GM12878 (cell line): ENCODE data around the gene NPLOC4. TPM values are rescaled to one million over a fixed set of nuclear protein-coding genes. Genes with fewer than 3 reads are reported as not detected.

Source experiments
- ATAC-seq: fragments of 200-7000 bp; cut with Tn5 transposase; 3 replicates; pipeline ENCODE4 v1.9.1; 2020; ENCODE audit warnings: mild to moderate bottlenecking, moderate library complexity
- BruUV-seq: library from RNA; stranded (reverse); fragments of 400-500 nt; replicated peaks from 2 replicates; lab custom pipeline; 2021; lab: Mats Ljungman, UMichigan
- CTCF ChIA-PET: fragments of 300-600 bp; sonication (Branson Sonifier 250); formaldehyde crosslinking; extraction: SDS; loops from one replicate; lab custom pipeline; 2021; ENCODE audit warnings: inconsistent platforms; lab: Yijun Ruan, JAX
- POLR2A ChIA-PET: fragments of 350-600 bp; formaldehyde crosslinking; extraction: SDS; loops from one replicate; lab custom pipeline; 2021; ENCODE audit warnings: inconsistent platforms; lab: Charles Lee
- RAD21 ChIA-PET: fragments of 300-600 bp; sonication (Branson Sonifier 250); formaldehyde crosslinking; loops from one replicate; lab custom pipeline; 2023; ENCODE audit warnings: antibody characterized with exemption; ENCODE audit not compliant: unreplicated experiment; lab: Charles Lee
- SMC1A ChIA-PET: fragments of 300-600 bp; sonication (Branson Sonifier 250); formaldehyde crosslinking; loops from one replicate; lab custom pipeline; 2023; ENCODE audit not compliant: unreplicated experiment, uncharacterized antibody; lab: Charles Lee
- DNase-seq: peaks from one replicate; pipeline ENCODE4 v3.0.0-alpha.2; 2011; ENCODE audit warnings: low read depth, low spot score
- FAIRE-seq: peaks from 3 replicates; lab custom pipeline; 2011; peaks lifted over from hg19 to GRCh38; lab: Jason Lieb, UNC
- H2AFZ ChIP-seq: 2 replicates; pipeline ENCODE4 v1.6.0; 2011; ENCODE audit warnings: low read depth, low read length, control low read depth; ENCODE audit not compliant: control insufficient read depth
- H3K27ac ChIP-seq: 2 replicates; pipeline ENCODE4 v1.5.1; 2011; ENCODE audit warnings: control low read depth; ENCODE audit not compliant: control insufficient read depth, insufficient read depth
- H3K27me3 ChIP-seq, 2 experiments: replicated peaks in 1 of 2; 2 replicates each; pipeline versions ENCODE4 v1.6.0 to v1.6.1; 2011; ENCODE audit warnings: low read length in 1 of 2; ENCODE audit not compliant: control insufficient read depth in 2 of 2, insufficient read depth in 2 of 2
- H3K36me3 ChIP-seq, 2 experiments: 2 replicates each; pipeline ENCODE4 v1.5.1; 2011; ENCODE audit warnings: low read length in 1 of 2; ENCODE audit not compliant: control insufficient read depth in 2 of 2, insufficient read depth in 2 of 2
- H3K4me1 ChIP-seq: 2 replicates; pipeline ENCODE4 v1.6.1; 2011; ENCODE audit warnings: mild to moderate bottlenecking, low read length, moderate library complexity, mixed read lengths; ENCODE audit not compliant: control insufficient read depth, insufficient read depth
- H3K4me2 ChIP-seq: 2 replicates; pipeline ENCODE4 v1.6.0; 2011; ENCODE audit warnings: control low read depth; ENCODE audit not compliant: control insufficient read depth, insufficient read depth
- H3K4me3 ChIP-seq: fragments of 200-600 bp; sonication (generic); 2 replicates; pipeline ENCODE4 v1.5.1; 2016
- H3K79me2 ChIP-seq: 2 replicates; pipeline ENCODE4 v1.6.0; 2011; ENCODE audit warnings: low read length; ENCODE audit not compliant: control insufficient read depth, insufficient read depth
- H3K9ac ChIP-seq: 2 replicates; pipeline ENCODE4 v1.8.0; 2011; ENCODE audit warnings: low read length, control low read depth, mixed read lengths; ENCODE audit not compliant: control insufficient read depth, insufficient read depth
- H3K9me3 ChIP-seq: replicated peaks from 3 replicates; pipeline ENCODE4 v1.5.1; 2011; ENCODE audit warnings: mild to moderate bottlenecking, low read length; ENCODE audit not compliant: control insufficient read depth, insufficient read depth
- H4K20me1 ChIP-seq: 2 replicates; pipeline ENCODE4 v1.6.0; 2011; ENCODE audit not compliant: control insufficient read depth, insufficient read depth
- ATF2 ChIP-seq: IDR thresholded peaks from 2 replicates; pipeline ENCODE4 v1.6.1; 2012; ENCODE audit warnings: low read length, inconsistent platforms
- DPF2 ChIP-seq: fragments of 450-650 bp; IDR thresholded peaks from 2 replicates; pipeline ENCODE4 v1.6.1; 2017; ENCODE audit warnings: mild to moderate bottlenecking
- HDAC6 ChIP-seq: fragments of 200-600 bp; sonication (generic); IDR thresholded peaks from one replicate; pipeline ENCODE4 v1.8.0; 2017; ENCODE audit warnings: antibody characterized with exemption; ENCODE audit not compliant: unreplicated experiment
- KDM1A ChIP-seq: fragments of 200-600 bp; sonication (generic); IDR thresholded peaks from 2 replicates; pipeline ENCODE4 v1.6.1; 2016; ENCODE audit warnings: borderline replicate concordance
- MTA2 ChIP-seq: fragments of 450-650 bp; IDR thresholded peaks from 2 replicates; pipeline ENCODE4 v1.6.1; 2016; ENCODE audit warnings: low read depth, mild to moderate bottlenecking, moderate library complexity
- NFYB ChIP-seq: IDR thresholded peaks from 2 replicates; pipeline ENCODE4 v1.6.1; 2011; ENCODE audit warnings: low read depth, mild to moderate bottlenecking, low read length, improper control_type of control experiment, moderate library complexity; ENCODE audit not compliant: insufficient read depth
- NR2C2 ChIP-seq: IDR thresholded peaks from 2 replicates; pipeline ENCODE4 v1.6.1; 2011; ENCODE audit warnings: borderline replicate concordance, low read depth; ENCODE audit not compliant: control insufficient read depth, insufficient read length
- POLR2AphosphoS2 ChIP-seq: IDR thresholded peaks from 2 replicates; pipeline ENCODE4 v1.6.1; 2011; ENCODE audit warnings: low read depth, mild to moderate bottlenecking, low read length, improper control_type of control experiment, moderate library complexity
- RAD21 ChIP-seq: IDR thresholded peaks from 2 replicates; pipeline ENCODE4 v1.6.1; 2011; ENCODE audit warnings: mild to moderate bottlenecking, low read depth, low read length, moderate library complexity; ENCODE audit not compliant: insufficient read depth
- RBBP5 ChIP-seq: fragments of 200-600 bp; sonication (generic); conservative IDR thresholded peaks from 2 replicates; pipeline ENCODE4 v1.6.1; 2016
- SP1 ChIP-seq: IDR thresholded peaks from one replicate; pipeline ENCODE4 v1.6.1; 2011; ENCODE audit warnings: low read depth, low read length
- SPI1 ChIP-seq: IDR thresholded peaks from 2 replicates; pipeline ENCODE4 v1.6.1; 2011; ENCODE audit warnings: low read depth, mild to moderate bottlenecking, low read length, moderate library complexity, borderline replicate concordance; ENCODE audit not compliant: insufficient read depth
- WGBS: methylation state at CpG from one replicate; pipeline ENCODE4 v1.1.6; 2016; ENCODE audit warnings: low lambda C conversion rate; ENCODE audit not compliant: insufficient replicate concordance, insufficient coverage; ENCODE audit errors: missing lambda C conversion rate; 5-methylcytosine and 5-hydroxymethylcytosine counted together
- in situ Hi-C: fragments of 300-500 bp; cut with MboI; formaldehyde crosslinking; loops from 9 replicates; pipeline ENCODE4 v1.14.3; 2018; ENCODE audit warnings: mixed read lengths
- intact Hi-C: fragments of 100-400 bp; cut with micrococcal nuclease; formaldehyde crosslinking; loops from one replicate; pipeline ENCODE4 v1.14.2; 2022; ENCODE audit not compliant: unreplicated experiment
- polyA plus RNA-seq, 11 experiments: library from polyadenylated mRNA; depleted of rRNA in 4 of 11; unstranded in 6 of 11; stranded (reverse) in 5 of 11; fragments of >200 nt; fragmentation: Nextera tagmentation in 4 of 11; fragmentation: Illumina TruSeq in 1 of 11; extraction: Ambion mirVana in 4 of 11; extraction: Trizol in 1 of 11; gene quantifications; 1 replicate in 1 of 11; 2 replicates in 10 of 11; pipeline versions ENCODE4 v1.2.1 to v1.2.3, GENCODE V29; 2011 to 2016; ENCODE audit warnings: inconsistent platforms in 2 of 11, missing spikeins in 2 of 11, low read depth in 1 of 11
- total RNA-seq, 4 experiments: library from RNA; depleted of rRNA in 3 of 4; stranded (reverse); fragments of >200 nt in 3 of 4; fragmentation: Illumina TruSeq in 1 of 4; extraction: Trizol in 1 of 4; gene quantifications; 2 replicates each; pipeline versions ENCODE4 v1.2.1 to v1.2.3, GENCODE V29; 2013 to 2021
- TF ChIP-seq, protein P1 (sequence below): fragments of 450-650 bp; conservative IDR thresholded peaks from 2 replicates; pipeline ENCODE4 v1.6.1; 2017; ENCODE audit warnings: mild to moderate bottlenecking, moderate library complexity

The NPLOC4 gene
- total and polyA plus RNA-seq, 10 of the 15 experiments (the other 5 are each of a cell fraction or from before 2014, with no cell fraction given): 1.5 to 83.7 (median 45.8) TPM

DNA sequence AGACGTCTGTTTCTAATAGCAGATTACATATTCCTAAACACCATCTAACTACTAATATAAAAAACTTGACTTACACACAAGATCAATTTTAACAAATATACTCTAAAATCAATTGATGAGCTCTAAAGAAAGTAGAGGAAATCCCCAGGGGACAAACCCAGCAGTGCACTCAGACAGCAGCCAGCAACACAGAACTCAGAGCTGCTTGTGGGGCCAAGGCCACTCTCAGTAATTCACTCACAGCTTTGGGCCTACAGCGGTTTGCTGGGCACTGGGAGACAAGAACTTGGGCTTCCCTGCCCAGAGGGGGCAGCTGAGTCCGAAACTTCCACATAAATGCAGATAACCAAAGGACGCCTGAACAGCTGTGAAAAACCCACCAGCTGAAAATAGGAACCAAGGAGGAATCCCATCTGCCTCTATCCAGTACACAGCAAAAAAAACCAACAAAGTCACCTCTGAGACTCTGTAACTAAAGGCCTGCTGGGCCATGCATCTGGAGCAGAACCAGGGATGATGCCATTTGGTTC, 21.4 kb downstream of the NPLOC4 start:
- Histone ChIP-seq H2AFZ (no peak overlapping the region), H3K4me2 (no peak overlapping the region), H3K4me1 (no peaks in the 10 kb centered on the region), H4K20me1 (no peaks in the 10 kb centered on the region), H3K9ac (no peak overlapping the region), H3K4me3 (no peak overlapping the region), H3K27ac (no peak overlapping the region), H3K36me3 (peaks cover 6 to 16% of the 10 kb centered on the region in 2 experiments; a peak in 3 of 4 replicates), H3K9me3 (no peaks in the 10 kb centered on the region), H3K79me2 (peaks cover 3% of the 10 kb centered on the region; the same call in 1 of the 2 replicates), H3K27me3 (no peaks in the 10 kb centered on the region)
- intact Hi-C loops (no loop called here), in situ Hi-C loops (no loop called here)
- ChIA-PET POLR2A (interaction anchor here (0.6 kb wide), 3 partner anchors 17 to 303 kb away, joined by 3 to 4 read pairs (median 3); no protein-coding TSS in a partner anchor), RAD21 (no interaction called here), SMC1A (no interaction called here), CTCF (interaction anchor here (2.6 kb wide), 1 partner anchor 15 kb away, joined by 9 read pairs; no protein-coding TSS in a partner anchor)
- ATAC-seq (no peak), FAIRE-seq (no peak), DNase-seq (no peak)
- 95% methylated on average over 4 of the region's 4 CpGs for WGBS
- TF ChIP-seq HDAC6 (no peak), RBBP5 (no peak), RAD21 (no peak), NFYB (no peak), POLR2AphosphoS2 (no peak), KDM1A (no peak), ATF2 (no peak), NR2C2 (no peak), SP1 (no peak), DPF2 (no peak), SPI1 (no peak), MTA2 (no peak)
- TF ChIP-seq, protein P1, sequence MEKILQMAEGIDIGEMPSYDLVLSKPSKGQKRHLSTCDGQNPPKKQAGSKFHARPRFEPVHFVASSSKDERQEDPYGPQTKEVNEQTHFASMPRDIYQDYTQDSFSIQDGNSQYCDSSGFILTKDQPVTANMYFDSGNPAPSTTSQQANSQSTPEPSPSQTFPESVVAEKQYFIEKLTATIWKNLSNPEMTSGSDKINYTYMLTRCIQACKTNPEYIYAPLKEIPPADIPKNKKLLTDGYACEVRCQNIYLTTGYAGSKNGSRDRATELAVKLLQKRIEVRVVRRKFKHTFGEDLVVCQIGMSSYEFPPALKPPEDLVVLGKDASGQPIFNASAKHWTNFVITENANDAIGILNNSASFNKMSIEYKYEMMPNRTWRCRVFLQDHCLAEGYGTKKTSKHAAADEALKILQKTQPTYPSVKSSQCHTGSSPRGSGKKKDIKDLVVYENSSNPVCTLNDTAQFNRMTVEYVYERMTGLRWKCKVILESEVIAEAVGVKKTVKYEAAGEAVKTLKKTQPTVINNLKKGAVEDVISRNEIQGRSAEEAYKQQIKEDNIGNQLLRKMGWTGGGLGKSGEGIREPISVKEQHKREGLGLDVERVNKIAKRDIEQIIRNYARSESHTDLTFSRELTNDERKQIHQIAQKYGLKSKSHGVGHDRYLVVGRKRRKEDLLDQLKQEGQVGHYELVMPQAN: no peak
- no TSS peak for BruUV-seq
